GM10266 (cell line): ENCODE measurements around the gene ZNF212.
"Not testable (repeated sequence)": the region's sequence is repeated elsewhere in the genome, so short reads cannot be mapped to it uniquely, and the experiment has no call there.

ENCODE experiments used
- DNase-seq: peaks from one replicate; pipeline ENCODE4 v3.0.0; 2012; ENCODE audit errors: extremely low spot score
- CTCF ChIP-seq: IDR thresholded peaks from 2 replicates; pipeline ENCODE4 v1.5.1; 2012; ENCODE audit warnings: mild to moderate bottlenecking, low read depth; ENCODE audit not compliant: control insufficient read depth, insufficient read depth; ENCODE audit errors: missing control alignments

The ZNF212 gene

DNA sequence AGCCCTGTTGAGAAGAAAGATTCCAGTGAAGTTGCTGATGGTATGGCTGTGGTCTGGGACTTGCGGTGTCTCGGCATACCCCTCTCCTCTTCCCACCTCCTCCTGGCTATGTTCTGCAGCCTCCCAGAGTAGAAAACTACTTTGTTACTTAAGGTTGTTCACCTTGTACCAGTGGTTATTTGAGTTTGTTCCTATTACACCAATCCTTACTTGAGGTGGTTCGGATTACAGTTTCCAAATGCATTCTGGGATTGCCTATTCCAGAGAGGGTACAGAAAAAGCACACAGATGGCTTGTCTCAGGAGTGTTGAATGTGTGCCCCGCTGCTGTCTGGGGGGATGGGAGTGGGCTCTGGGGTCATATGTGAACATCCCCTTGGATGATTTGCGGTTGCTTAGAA is 15.7 kb downstream of the ZNF212 start:
- DNase-seq = no peak
- no peak for TF ChIP-seq CTCF

GRCh38 chr7:149256568-149256967 is 17.1 kb downstream of the ZNF212 start:
- DNase-seq = no peak
- TF ChIP-seq CTCF = no peak

- no peak for DNase-seq
- TF ChIP-seq CTCF = no peak
These were observed 17.7 kb downstream of the ZNF212 start for GRCh38 chr7:149257146-149257545.

DNA sequence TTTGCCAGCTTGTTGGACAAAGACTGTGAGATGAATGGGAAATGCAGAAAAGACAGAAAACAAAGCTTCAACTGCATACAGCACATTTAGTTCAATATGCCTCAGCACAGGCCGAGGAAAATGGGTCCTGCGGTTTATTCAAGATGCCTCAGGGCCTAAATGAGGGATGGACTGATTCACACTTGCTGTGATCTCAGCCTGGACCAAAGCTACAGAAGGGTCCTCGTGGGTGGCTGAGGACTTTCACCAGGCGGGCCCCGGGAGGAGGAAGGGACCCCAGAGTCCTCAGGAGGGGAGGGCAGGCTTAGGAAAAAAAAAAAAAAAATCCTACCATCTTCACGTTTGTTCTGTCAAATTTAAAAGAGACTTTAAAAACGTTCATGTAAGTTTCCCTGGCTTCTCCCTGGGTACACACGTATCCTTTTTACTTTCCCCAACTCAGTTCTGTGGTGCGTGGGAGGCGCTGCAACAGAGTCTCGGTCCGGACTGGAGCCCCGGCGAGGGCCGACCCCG is 21.9 kb downstream of the ZNF212 start:
- TF ChIP-seq CTCF = no peak
- DNase-seq = no peak

GRCh38 chr7:149261829-149262617 is 22.6 kb downstream of the ZNF212 start, which contains the start of gene ZNF783:
ZNF783 (plus strand) TSS chr7:149262196; CDS start chr7:149262334, 138 bp downstream.
- peak; percentile 86 for TF ChIP-seq CTCF
- peak; percentile 95 for DNase-seq

DNA sequence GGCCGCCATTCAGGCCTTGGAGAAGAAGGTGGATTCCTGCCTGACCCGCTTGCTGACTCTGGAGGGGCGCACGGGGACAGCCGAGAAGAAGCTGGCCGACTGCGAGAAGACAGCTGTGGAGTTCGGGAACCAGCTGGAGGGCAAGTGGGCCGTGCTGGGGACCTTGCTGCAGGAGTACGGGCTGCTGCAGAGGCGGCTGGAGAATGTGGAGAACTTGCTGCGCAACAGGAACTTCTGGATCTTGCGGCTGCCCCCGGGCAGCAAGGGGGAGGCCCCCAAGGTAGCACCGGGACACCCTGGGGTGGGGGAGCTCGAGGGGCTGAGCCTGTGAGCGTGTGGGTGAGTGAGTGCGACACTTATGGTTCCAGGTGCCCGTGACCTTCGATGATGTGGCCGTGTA is 27.0 kb downstream of the ZNF212 start:
- no peak for TF ChIP-seq CTCF
- DNase-seq = no peak

- TF ChIP-seq CTCF = no peak
- DNase-seq = no peak
These were observed 28.3 kb downstream of the ZNF212 start for GRCh38 chr7:149267733-149268132.

DNA sequence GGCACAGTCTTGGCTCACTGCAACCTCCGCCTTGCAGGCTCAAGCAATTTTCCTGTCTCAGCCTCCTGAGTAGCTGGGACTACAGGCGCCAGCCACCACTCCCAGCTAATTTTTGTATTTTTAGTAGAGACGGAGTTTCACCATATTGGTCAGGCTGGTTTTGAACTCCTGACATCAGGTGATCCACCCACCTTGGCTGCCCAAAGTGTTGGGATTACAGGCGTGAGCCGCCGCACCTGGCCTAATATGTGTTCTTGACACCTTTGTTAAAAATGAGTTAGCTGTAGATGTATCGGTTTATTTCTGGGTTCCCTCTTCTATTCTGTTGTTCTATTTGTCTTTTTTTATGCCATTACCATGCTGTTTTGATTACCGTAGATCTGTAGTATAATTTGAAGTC is 35.0 kb downstream of the ZNF212 start:
- DNase-seq = not testable (repeated sequence)
